GM12873 (cell line): Measurements from ENCODE around the gene TIGAR.

Experiments used
- CTCF ChIP-seq: IDR thresholded peaks from 2 replicates; pipeline ENCODE4 v1.5.1; 2012; ENCODE audit warnings: low read depth, mild to moderate bottlenecking, moderate library complexity, low read length, control low read depth; ENCODE audit not compliant: insufficient read depth; ENCODE audit errors: missing control alignments

The TIGAR gene

GRCh38 chr12:4301932-4302501 lies 19.0 kb upstream of the TIGAR start:
- TF ChIP-seq CTCF, result no peak

- TF ChIP-seq CTCF, result no peak
Observed at GRCh38 chr12:4302881-4303280, 18.1 kb upstream of the TIGAR start.

- no peak for TF ChIP-seq CTCF
Observed at GRCh38 chr12:4303750-4304149, 17.3 kb upstream of the TIGAR start.

- TF ChIP-seq CTCF, result peak; percentile 55
Observed at GRCh38 chr12:4307593-4308333, 13.2 kb upstream of the TIGAR start.

- no peak for TF ChIP-seq CTCF
Observed at GRCh38 chr12:4308334-4308950, 12.6 kb upstream of the TIGAR start.

GRCh38 chr12:4311776-4312175 lies 9.2 kb upstream of the TIGAR start:
- no peak for TF ChIP-seq CTCF

GRCh38 chr12:4312251-4312650 lies 8.8 kb upstream of the TIGAR start:
- TF ChIP-seq CTCF, result no peak
